ENCODE results near the gene YEATS4. TPM values are rescaled to one million over a fixed set of nuclear protein-coding genes. Genes with fewer than 3 reads are reported as not detected.
A peak's percentile ranks its signal among the peaks of the same experiment; 100 is the strongest.

The YEATS4 gene
- total RNA-seq, 4 donors from 2014 or later: 8.0 to 58.2 (median 14.1) TPM

- DNase-seq: no peak
- peak overlapping the region; percentile 15 to 30 for H3K4me3 ChIP-seq
- TF ChIP-seq POLR2A (IDR thresholded peaks at IDR 0.05): no peak
- TF ChIP-seq, protein P1, sequence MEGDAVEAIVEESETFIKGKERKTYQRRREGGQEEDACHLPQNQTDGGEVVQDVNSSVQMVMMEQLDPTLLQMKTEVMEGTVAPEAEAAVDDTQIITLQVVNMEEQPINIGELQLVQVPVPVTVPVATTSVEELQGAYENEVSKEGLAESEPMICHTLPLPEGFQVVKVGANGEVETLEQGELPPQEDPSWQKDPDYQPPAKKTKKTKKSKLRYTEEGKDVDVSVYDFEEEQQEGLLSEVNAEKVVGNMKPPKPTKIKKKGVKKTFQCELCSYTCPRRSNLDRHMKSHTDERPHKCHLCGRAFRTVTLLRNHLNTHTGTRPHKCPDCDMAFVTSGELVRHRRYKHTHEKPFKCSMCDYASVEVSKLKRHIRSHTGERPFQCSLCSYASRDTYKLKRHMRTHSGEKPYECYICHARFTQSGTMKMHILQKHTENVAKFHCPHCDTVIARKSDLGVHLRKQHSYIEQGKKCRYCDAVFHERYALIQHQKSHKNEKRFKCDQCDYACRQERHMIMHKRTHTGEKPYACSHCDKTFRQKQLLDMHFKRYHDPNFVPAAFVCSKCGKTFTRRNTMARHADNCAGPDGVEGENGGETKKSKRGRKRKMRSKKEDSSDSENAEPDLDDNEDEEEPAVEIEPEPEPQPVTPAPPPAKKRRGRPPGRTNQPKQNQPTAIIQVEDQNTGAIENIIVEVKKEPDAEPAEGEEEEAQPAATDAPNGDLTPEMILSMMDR (IDR thresholded peaks at IDR 0.05): no peak
- H3K27me3 ChIP-seq: no peaks in the 10 kb centered on the region
- H3K27ac ChIP-seq: no peak overlapping the region
- H3K9me3 ChIP-seq: no peaks in the 10 kb centered on the region
- H3K4me1 ChIP-seq: peaks cover 0 to 3% of the 10 kb centered on the region in 2 donors
- intact Hi-C loops (cut with DNase I; ENCODE audit: low total_unique reads): no loop called here
- H3K36me3 ChIP-seq: no peaks in the 10 kb centered on the region
Measured at GRCh38 chr12:69331519-69331908, 28.0 kb upstream of the YEATS4 start.

GRCh38 chr12:69331909-69332684 is 27.4 kb upstream of the YEATS4 start:
- Histone ChIP-seq H3K27ac (no peak overlapping the region), H3K9me3 (no peaks in the 10 kb centered on the region), H3K36me3 (no peaks in the 10 kb centered on the region), H3K4me3 (no peak overlapping the region), H3K27me3 (no peaks in the 10 kb centered on the region), H3K4me1 (peaks cover 0 to 3% of the 10 kb centered on the region in 2 donors)
- DNase-seq: no peak
- TF ChIP-seq, protein P1 (IDR thresholded peaks at IDR 0.05): no peak
- TF ChIP-seq POLR2A (IDR thresholded peaks at IDR 0.05): no peak
- intact Hi-C loops (cut with DNase I; ENCODE audit: low total_unique reads): no loop called here

GRCh38 chr12:69332815-69333358 is 26.7 kb upstream of the YEATS4 start:
- intact Hi-C loops (cut with DNase I; ENCODE audit: low total_unique reads): no loop called here
- Histone ChIP-seq H3K27ac (no peak overlapping the region), H3K27me3 (no peaks in the 10 kb centered on the region), H3K4me1 (peaks cover 0 to 3% of the 10 kb centered on the region in 2 donors), H3K36me3 (no peaks in the 10 kb centered on the region), H3K4me3 (no peak overlapping the region), H3K9me3 (no peaks in the 10 kb centered on the region)
- DNase-seq: no peak
- TF ChIP-seq POLR2A (IDR thresholded peaks at IDR 0.05): no peak
- TF ChIP-seq, protein P1 (IDR thresholded peaks at IDR 0.05): no peak

- TF ChIP-seq POLR2A (IDR thresholded peaks at IDR 0.05): no peak
- TF ChIP-seq, protein P1 (IDR thresholded peaks at IDR 0.05): no peak
- H3K27ac ChIP-seq: no peak overlapping the region
- intact Hi-C loops (cut with DNase I; ENCODE audit: low total_unique reads): no loop called here
Measured at GRCh38 chr12:69334158-69334557, 25.4 kb upstream of the YEATS4 start.

GRCh38 chr12:69337311-69338090 is 22.0 kb upstream of the YEATS4 start:
- H3K4me1 ChIP-seq: no peaks in the 10 kb centered on the region
- intact Hi-C loops (cut with DNase I; ENCODE audit: low total_unique reads): no loop called here
- no peaks in the 10 kb centered on the region for H3K9me3 ChIP-seq
- no peaks in the 10 kb centered on the region for H3K36me3 ChIP-seq
- DNase-seq: no peak
- no peak for TF ChIP-seq POLR2A (IDR thresholded peaks at IDR 0.05)
- TF ChIP-seq, protein P1 (IDR thresholded peaks at IDR 0.05): no peak
- H3K27me3 ChIP-seq: no peaks in the 10 kb centered on the region
- H3K27ac ChIP-seq: no peak overlapping the region
- no peak overlapping the region for H3K4me3 ChIP-seq

More at GRCh38 chr12:69334158-69334557, 25.4 kb upstream of the YEATS4 start:
- Histone ChIP-seq H3K36me3 (no peaks in the 10 kb centered on the region), H3K9me3 (no peaks in the 10 kb centered on the region), H3K4me3 (no peak overlapping the region), H3K27me3 (no peaks in the 10 kb centered on the region), H3K4me1 (peaks cover 0 to 3% of the 10 kb centered on the region in 2 donors)
- DNase-seq: no peak

All from uterus (tissue), 4 donors.